IMR-90 (cell line): Measurements from ENCODE around the gene SEMA6A.

Experiments
- BHLHE40 ChIP-seq: fragments of 150-350 bp; IDR thresholded peaks from 2 replicates; pipeline ENCODE4 v1.6.1; 2016; ENCODE audit warnings: mild to moderate bottlenecking, low read depth, low read length
- CEBPB ChIP-seq: IDR thresholded peaks from 2 replicates; pipeline ENCODE4 v1.6.1; 2012; ENCODE audit warnings: low read depth, low read length, improper control_type of control experiment
- CHD1 ChIP-seq: IDR thresholded peaks from 2 replicates; pipeline ENCODE4 v1.6.1; 2012; ENCODE audit warnings: low read depth, low read length, improper control_type of control experiment
- POLR2A ChIP-seq: IDR thresholded peaks from 2 replicates; pipeline ENCODE4 v1.6.1; 2012; ENCODE audit warnings: mild to moderate bottlenecking, low read depth, low read length
- RAD21 ChIP-seq: IDR thresholded peaks from 2 replicates; pipeline ENCODE4 v1.6.1; 2012; ENCODE audit warnings: low read length, improper control_type of control experiment
- RFX5 ChIP-seq: IDR thresholded peaks from 2 replicates; pipeline ENCODE4 v1.8.0; 2012; ENCODE audit warnings: low read depth, mild to moderate bottlenecking, low read length, moderate library complexity
- TF ChIP-seq, protein P1 (sequence below): conservative IDR thresholded peaks from 2 replicates; pipeline ENCODE4 v1.5.1; 2012; ENCODE audit warnings: mild to moderate bottlenecking, low read depth, low read length, improper control_type of control experiment
- TF ChIP-seq, protein P2 (sequence below): fragments of 150-350 bp; IDR thresholded peaks from 2 replicates; pipeline ENCODE4 v1.6.1; 2017; ENCODE audit warnings: mild to moderate bottlenecking, antibody characterized with exemption, low read length, low read depth

DNA sequence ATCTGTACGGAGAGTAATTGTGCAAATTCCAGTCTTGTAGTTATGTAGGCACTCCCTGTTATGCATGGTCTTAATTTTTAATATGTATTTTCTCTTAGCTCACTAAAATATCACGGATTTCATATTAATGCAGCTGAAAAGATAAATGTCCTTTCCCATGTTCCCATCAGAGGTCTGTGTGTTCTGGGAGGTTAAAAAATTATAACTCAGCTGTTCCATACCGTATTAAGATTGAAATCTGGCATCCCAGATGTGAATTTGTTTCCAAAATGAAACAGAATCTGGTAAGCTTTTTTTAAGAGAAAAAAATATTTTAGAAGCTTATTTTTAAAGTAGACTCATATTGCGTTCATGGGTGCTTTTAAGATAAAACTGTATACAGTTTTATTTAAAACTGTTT, 44.3 kb downstream of the SEMA6A start:
- TF ChIP-seq BHLHE40 = no peak
- TF ChIP-seq, protein P1, sequence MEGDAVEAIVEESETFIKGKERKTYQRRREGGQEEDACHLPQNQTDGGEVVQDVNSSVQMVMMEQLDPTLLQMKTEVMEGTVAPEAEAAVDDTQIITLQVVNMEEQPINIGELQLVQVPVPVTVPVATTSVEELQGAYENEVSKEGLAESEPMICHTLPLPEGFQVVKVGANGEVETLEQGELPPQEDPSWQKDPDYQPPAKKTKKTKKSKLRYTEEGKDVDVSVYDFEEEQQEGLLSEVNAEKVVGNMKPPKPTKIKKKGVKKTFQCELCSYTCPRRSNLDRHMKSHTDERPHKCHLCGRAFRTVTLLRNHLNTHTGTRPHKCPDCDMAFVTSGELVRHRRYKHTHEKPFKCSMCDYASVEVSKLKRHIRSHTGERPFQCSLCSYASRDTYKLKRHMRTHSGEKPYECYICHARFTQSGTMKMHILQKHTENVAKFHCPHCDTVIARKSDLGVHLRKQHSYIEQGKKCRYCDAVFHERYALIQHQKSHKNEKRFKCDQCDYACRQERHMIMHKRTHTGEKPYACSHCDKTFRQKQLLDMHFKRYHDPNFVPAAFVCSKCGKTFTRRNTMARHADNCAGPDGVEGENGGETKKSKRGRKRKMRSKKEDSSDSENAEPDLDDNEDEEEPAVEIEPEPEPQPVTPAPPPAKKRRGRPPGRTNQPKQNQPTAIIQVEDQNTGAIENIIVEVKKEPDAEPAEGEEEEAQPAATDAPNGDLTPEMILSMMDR = no peak
- TF ChIP-seq CEBPB = no peak
- TF ChIP-seq POLR2A = no peak
- no peak for TF ChIP-seq RAD21
- TF ChIP-seq, protein P2, sequence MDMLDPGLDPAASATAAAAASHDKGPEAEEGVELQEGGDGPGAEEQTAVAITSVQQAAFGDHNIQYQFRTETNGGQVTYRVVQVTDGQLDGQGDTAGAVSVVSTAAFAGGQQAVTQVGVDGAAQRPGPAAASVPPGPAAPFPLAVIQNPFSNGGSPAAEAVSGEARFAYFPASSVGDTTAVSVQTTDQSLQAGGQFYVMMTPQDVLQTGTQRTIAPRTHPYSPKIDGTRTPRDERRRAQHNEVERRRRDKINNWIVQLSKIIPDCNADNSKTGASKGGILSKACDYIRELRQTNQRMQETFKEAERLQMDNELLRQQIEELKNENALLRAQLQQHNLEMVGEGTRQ = no peak
- TF ChIP-seq CHD1 = no peak
- TF ChIP-seq RFX5 = no peak
